ENCODE measurements around the gene EXOG. TPM values are rescaled to one million over a fixed set of nuclear protein-coding genes. Genes with fewer than 3 reads are reported as not detected.

Gene EXOG
- total RNA-seq, 1 donor from 2014 or later = 11.2 TPM

GRCh38 chr3:38560996-38561717 is 65.0 kb downstream of the EXOG start:
- peak in 1 of 2 donors; percentile 27 for DNase-seq (ENCODE audit: low spot score in 2 of 2)

GRCh38 chr3:38561746-38562466 is 65.8 kb downstream of the EXOG start:
- H3K27me3 ChIP-seq = no peaks in the 10 kb centered on the region
- H3K4me1 ChIP-seq = no peaks in the 10 kb centered on the region
- no peak overlapping the region for H3K27ac ChIP-seq
- no peak for TF ChIP-seq CTCF (IDR thresholded peaks at IDR 0.05)
- no peaks in the 10 kb centered on the region for H3K9me3 ChIP-seq
- intact Hi-C loops (cut with DNase I) = no loop called here
- H3K36me3 ChIP-seq = no peaks in the 10 kb centered on the region
- no peak overlapping the region for H3K4me3 ChIP-seq
- peak in 1 of 2 donors; percentile 42 for DNase-seq (ENCODE audit: low spot score in 2 of 2)

More at GRCh38 chr3:38560996-38561717, 65.0 kb downstream of the EXOG start:
- intact Hi-C loops (cut with DNase I) = no loop called here
- Histone ChIP-seq H3K4me1 (no peaks in the 10 kb centered on the region), H3K27me3 (no peaks in the 10 kb centered on the region), H3K36me3 (no peaks in the 10 kb centered on the region), H3K4me3 (no peak overlapping the region), H3K9me3 (no peaks in the 10 kb centered on the region), H3K27ac (no peak overlapping the region)
- no peak for TF ChIP-seq CTCF (IDR thresholded peaks at IDR 0.05)

GRCh38 chr3:38562467-38562925 is 66.4 kb downstream of the EXOG start:
- intact Hi-C loops (cut with DNase I) = no loop called here
- H3K9me3 ChIP-seq = no peaks in the 10 kb centered on the region
- no peaks in the 10 kb centered on the region for H3K36me3 ChIP-seq
- no peak for TF ChIP-seq CTCF (IDR thresholded peaks at IDR 0.05)
- no peak overlapping the region for H3K27ac ChIP-seq
- no peaks in the 10 kb centered on the region for H3K27me3 ChIP-seq
- H3K4me3 ChIP-seq = no peak overlapping the region
- H3K4me1 ChIP-seq = no peaks in the 10 kb centered on the region
- peak in 1 of 2 donors; percentile 35 for DNase-seq (ENCODE audit: low spot score in 2 of 2)

GRCh38 chr3:38563070-38563885 is 67.1 kb downstream of the EXOG start:
- Histone ChIP-seq H3K36me3 (no peaks in the 10 kb centered on the region), H3K27ac (no peak overlapping the region), H3K27me3 (no peaks in the 10 kb centered on the region), H3K4me1 (no peaks in the 10 kb centered on the region), H3K9me3 (no peaks in the 10 kb centered on the region), H3K4me3 (no peak overlapping the region)
- peak in 1 of 2 donors; percentile 59 for DNase-seq (ENCODE audit: low spot score in 2 of 2)
- intact Hi-C loops (cut with DNase I) = no loop called here
- TF ChIP-seq CTCF (IDR thresholded peaks at IDR 0.05) = no peak

GRCh38 chr3:38563886-38564270 is 67.7 kb downstream of the EXOG start:
- intact Hi-C loops (cut with DNase I) = no loop called here
- TF ChIP-seq CTCF (IDR thresholded peaks at IDR 0.05) = no peak
- Histone ChIP-seq H3K36me3 (no peaks in the 10 kb centered on the region), H3K4me3 (no peak overlapping the region), H3K4me1 (no peaks in the 10 kb centered on the region), H3K9me3 (no peaks in the 10 kb centered on the region), H3K27ac (no peak overlapping the region), H3K27me3 (no peaks in the 10 kb centered on the region)
- no peak for DNase-seq (ENCODE audit: low spot score in 2 of 2)

All from ascending aorta (tissue), 2 donors.